ENCODE results near the gene CEP350.

Gene CEP350

GRCh38 chr1:180163041-180163440, 208.4 kb downstream of the CEP350 start:
- DNase-seq: no peak

All from CD4-positive, alpha-beta T cell treated with Interferon gamma for 1 hour (primary cell).